GM13977 (cell line): ENCODE measurements around the gene LTBR.

ENCODE experiments used
- DNase-seq: peaks from one replicate; pipeline ENCODE4 v3.0.0; 2012; ENCODE audit warnings: low spot score
- CTCF ChIP-seq: IDR thresholded peaks from 2 replicates; pipeline ENCODE4 v1.5.1; 2012; ENCODE audit warnings: mild to moderate bottlenecking, control low read depth; ENCODE audit not compliant: insufficient read depth; ENCODE audit errors: extremely low read depth, missing control alignments
- in situ Hi-C: fragments of 300-500 bp; cut with MboI; formaldehyde crosslinking; loops from one replicate; pipeline ENCODE4 v1.12.0; 2022; ENCODE audit warnings: low sequenced_read_pairs, low pct_unique_long_range_greater_than_20kb, mixed read lengths, inconsistent platforms; ENCODE audit not compliant: unreplicated experiment

The LTBR gene

GRCh38 chr12:6394398-6394797 is 10.4 kb downstream of the LTBR start:
- no peak for DNase-seq
- in situ Hi-C loops, result no loop called here
- TF ChIP-seq CTCF, result no peak

- TF ChIP-seq CTCF, result no peak
- in situ Hi-C loops, result no loop called here
- DNase-seq, result no peak
Observed at GRCh38 chr12:6396031-6396430, 12.1 kb downstream of the LTBR start.

- TF ChIP-seq CTCF, result no peak
- DNase-seq, result no peak
- in situ Hi-C loops, result no loop called here
Observed at GRCh38 chr12:6399884-6400644, 16.1 kb downstream of the LTBR start.

- TF ChIP-seq CTCF, result no peak
Observed at GRCh38 chr12:6404390-6404789, 20.4 kb downstream of the LTBR start.

GRCh38 chr12:6405963-6406362 is 22.0 kb downstream of the LTBR start:
- in situ Hi-C loops, result no loop called here
- DNase-seq, result no peak
- TF ChIP-seq CTCF, result no peak

More at GRCh38 chr12:6404390-6404789, 20.4 kb downstream of the LTBR start:
- in situ Hi-C loops, result no loop called here
- no peak for DNase-seq

- in situ Hi-C loops, result no loop called here
- no peak for TF ChIP-seq CTCF
- DNase-seq, result no peak
Observed at GRCh38 chr12:6407236-6407954, 23.4 kb downstream of the LTBR start.
